IMR-90 (cell line): ENCODE results near the gene S1PR3. TPM values are rescaled to one million over a fixed set of nuclear protein-coding genes. Genes with fewer than 3 reads are reported as not detected.

Experiments
- ATAC-seq: fragments of 200-7000 bp; cut with Tn5 transposase; 2 replicates; pipeline ENCODE4 v1.9.1; 2020; ENCODE audit warnings: low read depth, mild to moderate bottlenecking, moderate library complexity
- BruUV-seq: library from RNA; stranded (reverse); fragments of 400-500 nt; replicated peaks from 2 replicates; lab custom pipeline; 2021; lab: Mats Ljungman, UMichigan
- CTCF ChIA-PET: fragments of 300-600 bp; formaldehyde crosslinking; extraction: SDS; loops from one replicate; lab custom pipeline; 2021; ENCODE audit warnings: antibody characterized with exemption; lab: Yijun Ruan, JAX
- POLR2A ChIA-PET: fragments of 300-600 bp; sonication (Branson Sonifier 250); formaldehyde crosslinking; loops from one replicate; lab custom pipeline; 2022; ENCODE audit warnings: antibody characterized with exemption; ENCODE audit not compliant: unreplicated experiment; lab: Charles Lee
- DNase-seq: peaks from one replicate; pipeline ENCODE4 v3.0.0; 2013
- H2AFZ ChIP-seq: replicated peaks from 2 replicates; pipeline ENCODE3; 2013; ENCODE audit warnings: low read length, mild to moderate bottlenecking; ENCODE audit not compliant: poor library complexity
- H2AK5ac ChIP-seq: 2 replicates; pipeline ENCODE4 v1.6.1; 2013; ENCODE audit warnings: low read depth, low read length, inconsistent platforms
- H2AK9ac ChIP-seq: replicated peaks from 2 replicates; pipeline ENCODE3; 2013; ENCODE audit warnings: mild to moderate bottlenecking, low read depth, low read length, moderate library complexity; ENCODE audit not compliant: poor library complexity
- H2BK120ac ChIP-seq: 2 replicates; pipeline ENCODE4 v1.6.1; 2013; ENCODE audit warnings: low read depth, low read length, inconsistent platforms
- H2BK15ac ChIP-seq: 3 replicates; pipeline ENCODE4 v1.6.1; 2013; ENCODE audit warnings: low read depth, low read length, inconsistent platforms
- H2BK20ac ChIP-seq: 2 replicates; pipeline ENCODE4 v1.6.1; 2013; ENCODE audit warnings: low read depth, mild to moderate bottlenecking, inconsistent platforms, low read length, moderate library complexity
- H2BK5ac ChIP-seq: 2 replicates; pipeline ENCODE4 v1.6.1; 2013; ENCODE audit warnings: mild to moderate bottlenecking, low read depth, low read length, inconsistent platforms; ENCODE audit not compliant: poor library complexity, severe bottlenecking
- H3K14ac ChIP-seq: replicated peaks from 2 replicates; pipeline ENCODE4 v1.6.1; 2013; ENCODE audit warnings: low read depth, low read length, inconsistent platforms
- H3K18ac ChIP-seq: 2 replicates; pipeline ENCODE4 v1.6.1; 2013; ENCODE audit warnings: low read depth, low read length, control low read depth
- H3K23ac ChIP-seq: 2 replicates; pipeline ENCODE4 v1.6.1; 2013; ENCODE audit warnings: low read depth, low read length, inconsistent platforms
- H3K27ac ChIP-seq: 2 replicates; pipeline ENCODE4 v1.5.1; 2013; ENCODE audit warnings: mild to moderate bottlenecking, control low read depth, low read length; ENCODE audit not compliant: insufficient read depth
- H3K27me3 ChIP-seq: 2 replicates; pipeline ENCODE4 v1.6.1; 2013; ENCODE audit warnings: low read length; ENCODE audit not compliant: control insufficient read depth, insufficient read depth
- H3K36me3 ChIP-seq: 2 replicates; pipeline ENCODE4 v1.6.1; 2013; ENCODE audit warnings: low read length, mixed read lengths; ENCODE audit not compliant: control insufficient read depth, insufficient read depth
- H3K4ac ChIP-seq: 2 replicates; pipeline ENCODE4 v1.6.1; 2013; ENCODE audit warnings: low read depth, low read length, inconsistent platforms
- H3K4me1 ChIP-seq: 2 replicates; pipeline ENCODE4 v1.6.1; 2013; ENCODE audit warnings: low read length, mixed read lengths; ENCODE audit not compliant: control insufficient read depth, insufficient read depth
- H3K4me2 ChIP-seq: 2 replicates; pipeline ENCODE4 v1.6.1; 2013; ENCODE audit warnings: low read depth, mild to moderate bottlenecking, control low read depth, low read length, moderate library complexity
- H3K4me3 ChIP-seq: 2 replicates; pipeline ENCODE4 v1.5.1; 2013; ENCODE audit warnings: low read depth, mild to moderate bottlenecking, control low read depth, low read length, moderate library complexity; ENCODE audit not compliant: insufficient read depth
- H3K56ac ChIP-seq: 2 replicates; pipeline ENCODE4 v1.6.1; 2013; ENCODE audit warnings: low read length, inconsistent platforms; ENCODE audit not compliant: insufficient read depth; ENCODE audit errors: extremely low read depth
- H3K79me1 ChIP-seq, 2 experiments: 2 replicates each; pipeline ENCODE4 v1.6.1; 2013; ENCODE audit warnings: low read length in 2 of 2, inconsistent platforms in 1 of 2, low read depth in 1 of 2
- H3K9ac ChIP-seq: 2 replicates; pipeline ENCODE4 v1.6.1; 2013; ENCODE audit warnings: low read depth, low read length, control low read depth
- H3K9me1 ChIP-seq: 2 replicates; pipeline ENCODE4 v1.6.1; 2013; ENCODE audit warnings: low read length, inconsistent platforms; ENCODE audit not compliant: insufficient read depth
- H3K9me3 ChIP-seq: 2 replicates; pipeline ENCODE4 v1.6.1; 2013; ENCODE audit warnings: low read length; ENCODE audit not compliant: control insufficient read depth, insufficient read depth
- H4K20me1 ChIP-seq: 2 replicates; pipeline ENCODE4 v1.6.1; 2013; ENCODE audit warnings: low read length, inconsistent platforms; ENCODE audit not compliant: insufficient read depth
- H4K5ac ChIP-seq: 2 replicates; pipeline ENCODE4 v1.6.1; 2013; ENCODE audit warnings: mild to moderate bottlenecking, low read depth, low read length, control low read depth
- H4K8ac ChIP-seq, 2 experiments: 2 replicates each; pipeline ENCODE4 v1.6.1; 2013; ENCODE audit warnings: low read depth in 2 of 2, low read length in 2 of 2, control low read depth in 1 of 2, inconsistent platforms in 1 of 2
- H4K91ac ChIP-seq: 2 replicates; pipeline ENCODE4 v1.6.1; 2013; ENCODE audit warnings: low read depth, low read length, inconsistent platforms; ENCODE audit not compliant: insufficient read depth
- BHLHE40 ChIP-seq: fragments of 150-350 bp; IDR thresholded peaks from 2 replicates; pipeline ENCODE4 v1.6.1; 2016; ENCODE audit warnings: mild to moderate bottlenecking, low read depth, low read length
- CEBPB ChIP-seq: IDR thresholded peaks from 2 replicates; pipeline ENCODE4 v1.6.1; 2012; ENCODE audit warnings: low read depth, low read length, improper control_type of control experiment
- MAFK ChIP-seq: IDR thresholded peaks from 2 replicates; pipeline ENCODE4 v1.6.1; 2012; ENCODE audit warnings: low read depth, low read length, improper control_type of control experiment
- USF2 ChIP-seq: fragments of 150-350 bp; IDR thresholded peaks from 2 replicates; pipeline ENCODE4 v1.6.1; 2017; ENCODE audit warnings: mild to moderate bottlenecking, antibody characterized with exemption, low read length, low read depth
- whole genome bisulfite sequencing, 2 experiments: methylation state at CpG; one replicate each; pipeline versions ENCODE4 v1.1.5 to v1.1.7; 2013; ENCODE audit warnings: missing lambda C conversion rate in 2 of 2; ENCODE audit not compliant: insufficient read length in 1 of 2; ENCODE audit errors: extremely low coverage in 2 of 2; 5-methylcytosine and 5-hydroxymethylcytosine counted together
- dilution Hi-C: fragments of 300-500 bp; cut with HindIII; formaldehyde crosslinking; loops from one replicate; pipeline ENCODE4 v1.14.3; 2018; ENCODE audit warnings: low sequenced_read_pairs; ENCODE audit not compliant: unreplicated experiment
- in situ Hi-C: fragments of 300-500 bp; cut with MboI; formaldehyde crosslinking; loops from 3 replicates; pipeline ENCODE4 v1.14.3; 2019; ENCODE audit warnings: low sequenced_read_pairs, inconsistent platforms, mixed read lengths
- intact Hi-C: fragments of 100-400 bp; cut with micrococcal nuclease; formaldehyde crosslinking; loops from 2 replicates; pipeline ENCODE4 v1.10.0; 2022
- polyA plus RNA-seq, 3 experiments: library from polyadenylated mRNA; depleted of rRNA; stranded (reverse); fragments of >200 nt; gene quantifications; 2 replicates each; pipeline ENCODE4 v1.2.3, GENCODE V29; 2012; ENCODE audit warnings: low replicate concordance in 1 of 3
- total RNA-seq: library from RNA; depleted of rRNA; stranded (reverse); fragments of >200 nt; gene quantifications from 2 replicates; pipeline ENCODE4 v1.2.3, GENCODE V29; 2012

Gene S1PR3
- total and polyA plus RNA-seq, 2 of the 4 experiments (the other 2 are of a cell fraction), result 28.4 to 28.7 TPM

GRCh38 chr9:89012294-89013042, 21.2 kb downstream of the S1PR3 start:
- no peak overlapping the region for H2AK5ac ChIP-seq
- no peak overlapping the region for H3K4me3 ChIP-seq
- H2AK9ac ChIP-seq, result no peak overlapping the region
- H3K79me1 ChIP-seq, result no peaks in the 10 kb centered on the region
- peaks cover 8% of the 10 kb centered on the region; the same call in 1 of the 2 replicates for H3K9me1 ChIP-seq
- TF ChIP-seq MAFK, result no peak
- no peak for TF ChIP-seq CEBPB
- no peak for TF ChIP-seq USF2
- TF ChIP-seq BHLHE40, result no peak
- no peaks in the 10 kb centered on the region for H4K20me1 ChIP-seq
- no peak overlapping the region for H3K14ac ChIP-seq
- no peak overlapping the region for H3K18ac ChIP-seq
- no peak overlapping the region for H4K91ac ChIP-seq
- no peak overlapping the region for H2BK20ac ChIP-seq
- ATAC-seq (no peak), DNase-seq (no peak)
- H3K56ac ChIP-seq, result no peak overlapping the region
- H3K36me3 ChIP-seq, result peaks cover 12% of the 10 kb centered on the region
- ChIA-PET CTCF (no interaction called here), POLR2A (no interaction called here)
- H3K4ac ChIP-seq, result no peak overlapping the region
- H2BK5ac ChIP-seq, result no peak overlapping the region
- H2BK15ac ChIP-seq, result no peak overlapping the region
- H3K4me2 ChIP-seq, result no peak overlapping the region
- H3K27me3 ChIP-seq, result no peaks in the 10 kb centered on the region
- BruUV-seq, result no TSS peak
- H4K8ac ChIP-seq, result no peak overlapping the region
- H4K5ac ChIP-seq, result no peak overlapping the region
- H2BK120ac ChIP-seq, result no peak overlapping the region
- intact Hi-C loops, result no loop called here
- H3K9ac ChIP-seq, result no peak overlapping the region
- in situ Hi-C loops, result loop anchor here (25.0 kb wide), 2 partner anchors 1050 to 1325 kb away; partner anchors contain the start of gene CDK20
- no peak overlapping the region for H3K23ac ChIP-seq
- H3K9me3 ChIP-seq, result no peaks in the 10 kb centered on the region
- 100% methylated on average over 4 of the region's 13 CpGs; no CpG with 5 or more reads in 1 of the 2 experiments for WGBS, 2 experiments
- H3K4me1 ChIP-seq, result no peaks in the 10 kb centered on the region
- no peak overlapping the region for H2AFZ ChIP-seq
- no peak overlapping the region for H3K27ac ChIP-seq
- dilution Hi-C loops, result no loop called here
